SK-N-SH (cell line): ENCODE results near the gene IL18. TPM values are rescaled to one million over a fixed set of nuclear protein-coding genes. Genes with fewer than 3 reads are reported as not detected.

Experiments used
- CTCF ChIA-PET: fragments of 300-600, 350-600 bp; formaldehyde crosslinking; extraction: SDS; loops from one replicate; lab custom pipeline; 2021; lab: Yijun Ruan, JAX
- POLR2A ChIA-PET: fragments of 350-600 bp; sonication (Branson Sonifier 250); formaldehyde crosslinking; extraction: SDS; loops from one replicate; lab custom pipeline; 2020; ENCODE audit warnings: antibody characterized with exemption, inconsistent platforms; lab: Yijun Ruan, JAX
- DNase-seq: peaks from one replicate; pipeline ENCODE4 v3.0.0; 2012
- H2AFZ ChIP-seq: fragments of 200-600 bp; sonication (generic); 2 replicates; pipeline ENCODE4 v1.8.1; 2016; ENCODE audit warnings: antibody characterized with exemption, mild to moderate bottlenecking, low read depth
- H3F3A ChIP-seq: fragments of 200-600 bp; sonication (generic); replicated peaks from 2 replicates; pipeline ENCODE3; 2016; ENCODE audit warnings: antibody characterized with exemption, mild to moderate bottlenecking; ENCODE audit not compliant: insufficient read depth
- H3K27ac ChIP-seq, 2 experiments: fragments of 200-500 bp in 1 of 2; fragments of 200-600 bp in 1 of 2; sonication (Bioruptor generic) in 1 of 2; sonication (generic), shearing (Covaris generic) in 1 of 2; 2 replicates each; pipeline versions ENCODE4 v1.5.1 to v1.6.1; 2014 to 2016; ENCODE audit warnings: low read depth in 2 of 2, inconsistent platforms in 1 of 2, low read length in 1 of 2, mild to moderate bottlenecking in 1 of 2, mixed read lengths in 1 of 2
- H3K27me3 ChIP-seq: fragments of 200-600 bp; sonication (generic), shearing (Covaris generic); 2 replicates; pipeline ENCODE4 v1.6.1; 2016; ENCODE audit warnings: mixed run types; ENCODE audit not compliant: insufficient read depth
- H3K36me3 ChIP-seq, 2 experiments: fragments of 200-500 bp in 1 of 2; fragments of 200-600 bp in 1 of 2; sonication (Bioruptor generic) in 1 of 2; sonication (generic) in 1 of 2; replicated peaks in 1 of 2; 2 replicates each; pipeline versions ENCODE3 to v1.5.1; 2014 to 2016; ENCODE audit warnings: low read length in 1 of 2, mild to moderate bottlenecking in 1 of 2; ENCODE audit not compliant: insufficient read depth in 2 of 2, control insufficient read depth in 1 of 2
- H3K4me1 ChIP-seq, 2 experiments: fragments of 200-500 bp in 1 of 2; fragments of 200-600 bp in 1 of 2; sonication (Bioruptor generic) in 1 of 2; sonication (generic), shearing (Covaris generic) in 1 of 2; 2 replicates each; pipeline versions ENCODE4 v1.5.1 to v1.6.1; 2014 to 2016; ENCODE audit warnings: low read depth in 1 of 2, low read length in 1 of 2, mixed run types in 1 of 2; ENCODE audit not compliant: insufficient read depth in 2 of 2, control insufficient read depth in 1 of 2
- H3K4me2 ChIP-seq: fragments of 200-600 bp; sonication (generic), shearing (Covaris generic); 2 replicates; pipeline ENCODE4 v1.6.1; 2017; ENCODE audit warnings: mixed run types
- H3K4me3 ChIP-seq, 2 experiments: fragments of 200-500 bp in 1 of 2; fragments of 200-600 bp in 1 of 2; sonication (Bioruptor generic) in 1 of 2; sonication (generic), shearing (Covaris generic) in 1 of 2; 2 replicates each; pipeline versions ENCODE4 v1.5.1 to v1.8.1; 2014 to 2016; ENCODE audit warnings: low read depth in 2 of 2, inconsistent platforms in 1 of 2, low read length in 1 of 2, mild to moderate bottlenecking in 1 of 2, mixed read lengths in 1 of 2, moderate library complexity in 1 of 2
- H3K79me2 ChIP-seq: fragments of 200-600 bp; sonication (generic); 2 replicates; pipeline ENCODE4 v1.8.1; 2017; ENCODE audit warnings: mild to moderate bottlenecking; ENCODE audit not compliant: insufficient read depth
- H3K9ac ChIP-seq: fragments of 200-600 bp; sonication (generic); 2 replicates; pipeline ENCODE4 v1.6.1; 2017; ENCODE audit warnings: mixed run types
- H3K9me2 ChIP-seq: fragments of 200-600 bp; sonication (generic); 2 replicates; pipeline ENCODE4 v1.6.1; 2017; ENCODE audit warnings: mixed run types
- H3K9me3 ChIP-seq: fragments of 200-600 bp; sonication (generic); 2 replicates; pipeline ENCODE4 v1.6.1; 2017; ENCODE audit warnings: mixed run types, mild to moderate bottlenecking, moderate library complexity
- H4K20me1 ChIP-seq: fragments of 200-600 bp; sonication (generic); 2 replicates; pipeline ENCODE4 v1.6.1; 2017; ENCODE audit warnings: mild to moderate bottlenecking, mixed run types; ENCODE audit not compliant: insufficient read depth
- CTCF ChIP-seq: fragments of 200-600 bp; sonication (generic); IDR thresholded peaks from 2 replicates; pipeline ENCODE4 v1.6.1; 2017; ENCODE audit warnings: antibody characterized with exemption, mild to moderate bottlenecking, moderate library complexity
- EZH2phosphoT487 ChIP-seq: fragments of 200-600 bp; sonication (generic); IDR thresholded peaks from 2 replicates; pipeline ENCODE4 v1.6.1; 2017; ENCODE audit warnings: low read depth, mixed run types, mild to moderate bottlenecking, antibody characterized with exemption, moderate library complexity, borderline replicate concordance
- FOSL2 ChIP-seq: IDR thresholded peaks from 2 replicates; pipeline ENCODE4 v1.4.0; 2012; ENCODE audit warnings: low read depth, mild to moderate bottlenecking, moderate library complexity, borderline replicate concordance
- FOXM1 ChIP-seq: IDR thresholded peaks from 2 replicates; pipeline ENCODE4 v1.4.0; 2012; ENCODE audit warnings: low read depth, mild to moderate bottlenecking
- GABPA ChIP-seq: IDR thresholded peaks from 2 replicates; pipeline ENCODE4 v1.4.0; 2012; ENCODE audit warnings: low read depth, mild to moderate bottlenecking
- IRF3 ChIP-seq: fragments of 150-350 bp; IDR thresholded peaks from 2 replicates; pipeline ENCODE4 v1.6.1; 2016; ENCODE audit warnings: mild to moderate bottlenecking, low read depth, low read length
- JUND ChIP-seq: IDR thresholded peaks from 2 replicates; pipeline ENCODE4 v1.4.0; 2012
- MAX ChIP-seq: IDR thresholded peaks from 2 replicates; pipeline ENCODE4 v1.4.0; 2012; ENCODE audit warnings: low read depth
- NFIC ChIP-seq: IDR thresholded peaks from 2 replicates; pipeline ENCODE4 v1.4.0; 2012; ENCODE audit warnings: borderline replicate concordance
- NRF1 ChIP-seq: IDR thresholded peaks from 2 replicates; pipeline ENCODE4 v1.6.1; 2012; ENCODE audit warnings: low read depth, mild to moderate bottlenecking, low read length
- PBX3 ChIP-seq: IDR thresholded peaks from 2 replicates; pipeline ENCODE4; 2012
- RAD21 ChIP-seq: IDR thresholded peaks from 2 replicates; pipeline ENCODE4 v1.6.1; 2012; ENCODE audit warnings: mild to moderate bottlenecking, low read length
- RCOR1 ChIP-seq: fragments of 150-350 bp; IDR thresholded peaks from 2 replicates; pipeline ENCODE4 v1.6.1; 2017; ENCODE audit warnings: antibody characterized with exemption, low read length
- RFX5 ChIP-seq: IDR thresholded peaks from 2 replicates; pipeline ENCODE4 v1.6.1; 2012; ENCODE audit warnings: mild to moderate bottlenecking, improper control_type of control experiment, low read length
- SIN3A ChIP-seq: IDR thresholded peaks from 2 replicates; pipeline ENCODE4 v1.6.1; 2012; ENCODE audit warnings: low read depth, mild to moderate bottlenecking, low read length, moderate library complexity, borderline replicate concordance
- SMC3 ChIP-seq: IDR thresholded peaks from 2 replicates; pipeline ENCODE4 v1.6.1; 2012; ENCODE audit warnings: low read depth, low read length, improper control_type of control experiment
- TAF1 ChIP-seq: IDR thresholded peaks from 2 replicates; pipeline ENCODE4 v1.6.1; 2012; ENCODE audit warnings: low read depth, mild to moderate bottlenecking, low read length, moderate library complexity, borderline replicate concordance
- TEAD4 ChIP-seq: IDR thresholded peaks from 2 replicates; pipeline ENCODE4 v1.4.0; 2012; ENCODE audit warnings: mild to moderate bottlenecking, borderline replicate concordance; ENCODE audit not compliant: insufficient read depth
- USF1 ChIP-seq: IDR thresholded peaks from 2 replicates; pipeline ENCODE4 v1.4.0; 2012; ENCODE audit warnings: low read depth, borderline replicate concordance
- YY1 ChIP-seq: IDR thresholded peaks from 2 replicates; pipeline ENCODE4 v1.4.0; 2012; ENCODE audit warnings: low read depth, mild to moderate bottlenecking
- WGBS: methylation state at CpG from one replicate; pipeline ENCODE4 v1.1.6; 2017; ENCODE audit warnings: low lambda C conversion rate; 5-methylcytosine and 5-hydroxymethylcytosine counted together
- polyA plus RNA-seq, 3 experiments: library from polyadenylated mRNA; depleted of rRNA; stranded (reverse); fragments of >200 nt; gene quantifications; 2 replicates each; pipeline ENCODE4 v1.2.3, GENCODE V29; 2012

Gene IL18
- polyA plus RNA-seq, 1 of the 3 experiments (the other 2 are of a cell fraction), result 0.28 TPM

- ChIA-PET POLR2A (no interaction called here), CTCF (interaction anchor here (0.8 to 1.4 kb wide), 3 partner anchors 29 to 76 kb away, joined by 3 read pairs; partner anchors contain the start of gene BCO2)
- no peaks in the 10 kb centered on the region for H3K27me3 ChIP-seq
- H3K4me1 ChIP-seq, result no peaks in the 10 kb centered on the region
- H3K79me2 ChIP-seq, result no peaks in the 10 kb centered on the region
- no peaks in the 10 kb centered on the region for H4K20me1 ChIP-seq
- H3K9ac ChIP-seq, result no peak overlapping the region
- no peak overlapping the region for H2AFZ ChIP-seq
- peaks cover 0 to 3% of the 10 kb centered on the region in 2 experiments for H3K36me3 ChIP-seq
- H3K4me2 ChIP-seq, result no peak overlapping the region
- H3K27ac ChIP-seq, result no peak overlapping the region
- no peak for DNase-seq
- no peak overlapping the region for H3K4me3 ChIP-seq
- 81% methylated on average over 3 of the region's 3 CpGs for WGBS
- no peaks in the 10 kb centered on the region for H3F3A ChIP-seq
- peaks cover 11% of the 10 kb centered on the region; the same call in 1 of the 2 replicates for H3K9me3 ChIP-seq
- no peaks in the 10 kb centered on the region for H3K9me2 ChIP-seq
- TF ChIP-seq PBX3 (no peak), RAD21 (no peak), FOXM1 (no peak), USF1 (no peak), CTCF (no peak), NFIC (no peak), RFX5 (no peak), IRF3 (no peak), RCOR1 (no peak), JUND (no peak), NRF1 (no peak), TAF1 (no peak), SIN3A (no peak), SMC3 (no peak), YY1 (no peak), FOSL2 (no peak), GABPA (no peak), EZH2phosphoT487 (no peak), MAX (no peak), TEAD4 (no peak)
Measured at GRCh38 chr11:112143597-112143996, 20.3 kb downstream of the IL18 start.
